ENCODE results near the gene PGAM1.
"Not testable (repeated sequence)": the region's sequence is repeated elsewhere in the genome, so short reads cannot be mapped to it uniquely, and the experiment has no call there.

The PGAM1 gene

DNA sequence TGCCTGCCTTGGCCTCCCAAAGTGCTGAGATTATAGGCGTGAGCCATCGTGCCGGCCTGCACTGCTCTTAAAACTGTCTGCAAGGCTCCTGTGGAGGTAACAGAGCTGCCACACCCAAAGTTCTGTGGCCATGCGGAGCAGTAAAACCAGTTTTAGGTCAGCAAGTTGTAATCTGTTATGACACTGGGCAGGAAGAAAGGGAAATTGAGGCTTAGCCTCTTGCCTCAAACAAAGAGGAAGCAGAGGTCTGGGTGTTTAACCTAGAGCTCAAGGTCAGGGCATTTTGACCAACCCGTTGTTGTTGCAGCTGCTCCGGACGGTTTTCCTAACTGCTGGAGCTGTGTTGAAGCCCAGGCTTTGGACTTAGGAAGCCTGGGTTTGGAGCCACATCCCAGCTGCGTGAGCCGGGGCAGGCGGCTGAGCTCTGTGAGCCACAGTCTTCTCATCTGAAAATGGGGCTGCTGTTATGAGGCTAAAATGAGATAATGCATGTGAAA is 17.4 kb upstream of the PGAM1 start:
- no peak for DNase-seq (ENCODE audit: low read depth)

- DNase-seq (ENCODE audit: low read depth), result peak; percentile 69
These were observed 14.6 kb upstream of the PGAM1 start for GRCh38 chr10:97411406-97411805.

GRCh38 chr10:97412891-97413304 is 13.1 kb upstream of the PGAM1 start:
- DNase-seq (ENCODE audit: low read depth), result peak; percentile 12

DNA sequence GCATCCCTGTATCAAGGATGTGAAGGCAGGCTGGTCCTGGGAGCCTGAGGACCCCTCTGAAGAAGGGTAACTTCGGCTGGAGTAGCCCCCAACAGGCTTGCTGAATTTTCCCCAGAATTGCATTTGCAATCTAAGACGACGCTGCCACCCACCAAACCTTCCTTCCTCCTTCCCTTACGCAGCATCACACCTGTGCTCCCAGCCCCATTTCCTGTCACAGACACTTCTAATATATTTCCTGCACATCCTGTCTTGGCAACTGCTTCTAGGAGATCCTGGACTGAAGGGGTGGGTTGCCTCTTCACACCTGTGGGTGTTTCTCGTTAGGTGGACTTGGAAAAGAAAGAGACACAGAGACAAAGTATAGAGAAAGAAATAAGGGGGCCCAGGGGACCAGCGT is 9.4 kb upstream of the PGAM1 start:
- no peak for DNase-seq (ENCODE audit: low read depth)

- not testable (repeated sequence) for DNase-seq (ENCODE audit: low read depth)
These were observed 2.3 kb upstream of the PGAM1 start for GRCh38 chr10:97423757-97424098.

- peak; percentile 43 for DNase-seq (ENCODE audit: low read depth)
These were observed 982 bp downstream of the PGAM1 start for GRCh38 chr10:97426776-97427570.

GRCh38 chr10:97427571-97428179 is 1.7 kb downstream of the PGAM1 start:
- peak; percentile 63 for DNase-seq (ENCODE audit: low read depth)

DNA sequence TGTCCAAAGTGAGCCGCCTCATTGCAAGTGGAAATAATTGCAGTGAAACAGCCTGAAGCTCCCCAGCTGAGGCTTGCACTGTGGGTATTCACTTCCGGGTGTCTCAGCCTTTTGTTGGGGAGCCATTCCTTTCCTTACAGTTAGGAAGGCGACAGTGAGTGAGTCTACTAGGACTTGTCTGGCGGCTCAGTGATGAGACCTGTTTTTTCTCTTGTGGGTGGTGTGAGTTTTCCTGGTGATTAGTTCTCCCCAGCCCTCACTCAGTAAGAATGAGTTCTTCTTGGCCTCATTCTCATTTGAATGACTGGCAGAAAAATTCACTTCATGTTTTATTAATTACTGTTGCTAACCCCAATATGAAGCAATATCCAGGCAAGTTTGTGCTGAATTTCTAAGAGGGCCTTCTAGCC is 2.6 kb downstream of the PGAM1 start:
- DNase-seq (ENCODE audit: low read depth), result peak; percentile 65

DNA sequence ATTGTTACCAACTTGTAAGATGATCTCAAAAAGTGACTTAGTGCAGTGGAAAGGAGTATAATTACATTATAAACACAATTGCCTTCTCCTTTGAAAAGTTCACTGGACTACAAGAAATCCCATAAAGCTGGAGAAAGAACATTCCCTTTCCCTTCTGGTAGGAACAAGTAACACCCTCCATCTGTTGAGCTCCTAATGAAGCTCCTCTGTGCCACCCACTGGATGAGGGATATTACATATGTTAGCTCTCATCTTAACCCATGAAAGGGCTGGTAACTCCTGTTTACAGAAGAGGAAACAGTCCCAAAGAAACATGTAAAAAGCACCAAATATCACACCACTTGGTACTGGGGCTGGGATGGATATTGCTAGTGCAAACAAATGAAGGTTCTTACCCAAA is 8.1 kb downstream of the PGAM1 start:
- DNase-seq (ENCODE audit: low read depth), result peak; percentile 47

DNA sequence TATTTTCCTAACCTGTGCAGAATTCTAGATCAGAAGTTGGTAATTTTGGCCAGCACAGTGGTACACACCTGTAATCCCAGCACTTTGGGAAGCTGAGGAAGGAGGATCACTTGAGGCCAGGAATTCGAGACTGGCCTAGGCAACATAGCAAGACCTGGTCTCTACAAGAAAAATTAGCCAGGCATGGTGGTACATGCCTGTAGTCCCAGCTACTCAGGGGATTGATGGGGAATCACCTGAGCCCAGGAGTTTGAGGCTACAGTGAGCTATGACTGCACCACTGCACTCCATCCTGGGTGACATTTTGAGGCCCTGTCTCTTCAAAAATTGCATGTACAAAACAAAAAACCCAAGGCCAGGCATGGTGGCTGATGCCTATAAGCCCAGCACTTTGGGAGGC is 8.6 kb downstream of the PGAM1 start:
- DNase-seq (ENCODE audit: low read depth), result no peak

GRCh38 chr10:97435211-97435610 is 9.2 kb downstream of the PGAM1 start:
- no peak for DNase-seq (ENCODE audit: low read depth)

DNA sequence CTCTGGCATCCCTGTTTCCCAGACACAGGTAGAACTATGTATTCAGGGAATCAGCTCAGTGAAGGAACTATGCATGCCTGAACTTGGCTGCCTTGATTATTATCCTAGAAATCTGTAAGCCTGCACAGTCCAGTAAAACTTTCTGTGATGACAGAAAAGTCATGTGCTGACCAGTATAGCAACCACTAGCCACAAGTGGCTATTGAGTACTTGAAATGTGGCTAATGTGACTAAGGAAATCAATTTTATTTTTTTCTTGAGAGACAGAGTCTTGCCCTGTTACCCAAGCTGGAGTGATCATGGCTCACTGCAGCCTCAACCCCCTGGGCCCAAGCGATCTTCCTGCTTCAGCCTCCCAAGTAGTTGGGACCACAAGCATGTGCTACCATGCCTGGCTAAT is 16.3 kb downstream of the PGAM1 start:
- no peak for DNase-seq (ENCODE audit: low read depth)

- DNase-seq (ENCODE audit: low read depth), result no peak
These were observed 18.2 kb downstream of the PGAM1 start for GRCh38 chr10:97444212-97444611.

- DNase-seq (ENCODE audit: low read depth), result no peak
These were observed 19.3 kb downstream of the PGAM1 start for GRCh38 chr10:97445357-97445721.

- DNase-seq (ENCODE audit: low read depth), result peak; percentile 98
These were observed 20.0 kb downstream of the PGAM1 start, which contains the start of the genes EXOSC1 and ZDHHC16 for GRCh38 chr10:97445722-97446639. Gene EXOSC1, minus strand, starts transcription at chr10:97446006. Its CDS starts 21 bp downstream, at chr10:97445985. Gene ZDHHC16, plus strand, starts transcription at chr10:97446175. Its CDS starts 5,501 bp downstream, at chr10:97451676.

- no peak for DNase-seq (ENCODE audit: low read depth)
These were observed 24.8 kb downstream of the PGAM1 start for GRCh38 chr10:97450828-97451227.

- no peak for DNase-seq (ENCODE audit: low read depth)
These were observed 25.6 kb downstream of the PGAM1 start for GRCh38 chr10:97451605-97452004.

DNA sequence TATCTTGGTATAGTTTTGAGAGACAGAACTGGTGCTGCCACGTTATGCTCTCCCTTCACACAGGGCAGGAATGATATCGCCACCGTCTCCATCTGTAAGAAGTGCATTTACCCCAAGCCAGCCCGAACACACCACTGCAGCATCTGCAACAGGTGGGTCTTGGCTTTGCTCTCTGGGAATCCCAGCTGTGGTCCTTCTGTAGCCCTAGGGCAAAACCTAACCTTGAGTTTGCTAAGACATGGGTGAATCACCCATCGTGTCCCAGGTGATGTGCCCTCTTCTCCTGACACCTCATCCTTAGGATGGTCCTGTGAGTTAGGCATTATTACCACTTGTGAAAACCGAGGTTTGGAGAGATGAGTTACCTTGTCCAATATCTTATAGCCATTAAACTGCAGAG is 26.4 kb downstream of the PGAM1 start:
- no peak for DNase-seq (ENCODE audit: low read depth)

- DNase-seq (ENCODE audit: low read depth), result no peak
These were observed 28.5 kb downstream of the PGAM1 start for GRCh38 chr10:97454330-97455036.

- DNase-seq (ENCODE audit: low read depth), result no peak
These were observed 30.2 kb downstream of the PGAM1 start for GRCh38 chr10:97456034-97456685.

DNA sequence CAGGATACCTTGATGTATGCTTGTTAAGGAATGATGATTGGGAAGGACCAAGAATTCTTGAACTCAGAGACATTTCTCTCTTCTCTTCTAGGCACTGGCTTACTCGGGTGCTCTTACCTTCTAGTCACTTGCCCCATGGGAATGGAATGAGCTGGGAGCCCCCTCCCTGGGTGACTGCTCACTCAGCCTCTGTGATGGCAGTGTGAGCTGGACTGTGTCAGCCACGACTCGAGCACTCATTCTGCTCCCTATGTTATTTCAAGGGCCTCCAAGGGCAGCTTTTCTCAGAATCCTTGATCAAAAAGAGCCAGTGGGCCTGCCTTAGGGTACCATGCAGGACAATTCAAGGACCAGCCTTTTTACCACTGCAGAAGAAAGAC is 30.7 kb downstream of the PGAM1 start:
- no peak for DNase-seq (ENCODE audit: low read depth)
